ENCODE measurements around the gene CEP128.

CEP128 gene

GRCh38 chr14:80681651-80682050, 259.9 kb downstream of the CEP128 start:
- TF ChIP-seq CTCF (IDR thresholded peaks at IDR 0.05), result no peak

- TF ChIP-seq CTCF (IDR thresholded peaks at IDR 0.05), result no peak
Observed at GRCh38 chr14:80679273-80679672, 262.3 kb downstream of the CEP128 start.

GRCh38 chr14:80678436-80678835, 263.1 kb downstream of the CEP128 start:
- TF ChIP-seq CTCF (IDR thresholded peaks at IDR 0.05), result no peak

- no peak for TF ChIP-seq CTCF (IDR thresholded peaks at IDR 0.05)
Observed at GRCh38 chr14:80669426-80669825, 272.1 kb downstream of the CEP128 start.

- no peak for TF ChIP-seq CTCF (IDR thresholded peaks at IDR 0.05)
Observed at GRCh38 chr14:80664576-80664975, 277.0 kb downstream of the CEP128 start.

- no peak for TF ChIP-seq CTCF (IDR thresholded peaks at IDR 0.05)
Observed at GRCh38 chr14:80663541-80663940, 278.0 kb downstream of the CEP128 start.

- no peak for TF ChIP-seq CTCF (IDR thresholded peaks at IDR 0.05)
Observed at GRCh38 chr14:80659783-80660182, 281.8 kb downstream of the CEP128 start.

- no peak for TF ChIP-seq CTCF (IDR thresholded peaks at IDR 0.05)
Observed at GRCh38 chr14:80658733-80659132, 282.8 kb downstream of the CEP128 start.

Data from LNCAP (cell line).